DND-41 (cell line): ENCODE data around the gene TRAM2.

ENCODE experiments used
- ATAC-seq: fragments of 200-7000 bp; cut with Tn5 transposase; 3 replicates; pipeline ENCODE4 v1.9.1; 2021; ENCODE audit warnings: low read depth; ENCODE audit not compliant: insufficient read depth
- DNase-seq: peaks from one replicate; pipeline ENCODE4 v3.0.0-alpha.2; 2020
- H2AFZ ChIP-seq: 2 replicates; pipeline ENCODE4 v1.6.0; 2012; ENCODE audit warnings: low read depth, low read length
- H3K27ac ChIP-seq: 2 replicates; pipeline ENCODE4 v1.5.1; 2012; ENCODE audit warnings: low read length, inconsistent platforms
- H3K27me3 ChIP-seq: fragments of 200-600 bp; sonication (generic); 2 replicates; pipeline ENCODE4 v1.6.0; 2012; ENCODE audit warnings: low read length, mild to moderate bottlenecking, inconsistent platforms; ENCODE audit not compliant: insufficient read depth, poor library complexity
- H3K36me3 ChIP-seq: 2 replicates; pipeline ENCODE4 v1.5.1; 2012; ENCODE audit warnings: low read length, inconsistent platforms; ENCODE audit not compliant: insufficient read depth
- H3K4me1 ChIP-seq: 2 replicates; pipeline ENCODE4 v1.5.1; 2012; ENCODE audit warnings: mild to moderate bottlenecking, low read length; ENCODE audit not compliant: insufficient read depth
- H3K4me2 ChIP-seq: 2 replicates; pipeline ENCODE4 v1.6.0; 2012; ENCODE audit warnings: mild to moderate bottlenecking, moderate library complexity, low read length, inconsistent platforms; ENCODE audit not compliant: insufficient read depth
- H3K4me3 ChIP-seq, 2 experiments: fragments of 200-600 bp in 1 of 2; shearing (Covaris generic) in 1 of 2; 2 replicates each; pipeline ENCODE4 v1.5.1; 2012 to 2016; ENCODE audit warnings: inconsistent platforms in 2 of 2, low read length in 2 of 2, mild to moderate bottlenecking in 2 of 2, low read depth in 1 of 2, moderate library complexity in 1 of 2
- H3K79me2 ChIP-seq: 2 replicates; pipeline ENCODE4 v1.6.0; 2012; ENCODE audit warnings: low read length, inconsistent platforms; ENCODE audit not compliant: insufficient read depth
- H3K9ac ChIP-seq: 2 replicates; pipeline ENCODE4 v1.6.0; 2012; ENCODE audit warnings: low read depth, mild to moderate bottlenecking, inconsistent platforms, low read length, moderate library complexity
- H3K9me3 ChIP-seq: 2 replicates; pipeline ENCODE4 v1.5.1; 2012; ENCODE audit warnings: low read length, moderate library complexity, mild to moderate bottlenecking, inconsistent platforms; ENCODE audit not compliant: insufficient read depth, severe bottlenecking
- H4K20me1 ChIP-seq: 2 replicates; pipeline ENCODE4 v1.6.0; 2012; ENCODE audit warnings: low read length; ENCODE audit not compliant: insufficient read depth
- EZH2 ChIP-seq: IDR thresholded peaks from 3 replicates; pipeline ENCODE4 v1.6.1; 2012; ENCODE audit warnings: borderline replicate concordance, low read depth, mild to moderate bottlenecking, moderate library complexity, low read length, inconsistent platforms; ENCODE audit not compliant: severe bottlenecking
- TF ChIP-seq, protein P1 (sequence below): IDR thresholded peaks from 2 replicates; pipeline ENCODE4 v1.5.1; 2012; ENCODE audit warnings: borderline replicate concordance, low read length, moderate library complexity, mild to moderate bottlenecking; ENCODE audit not compliant: poor library complexity, severe bottlenecking; ENCODE audit errors: extremely low read depth

The TRAM2 gene

DNA sequence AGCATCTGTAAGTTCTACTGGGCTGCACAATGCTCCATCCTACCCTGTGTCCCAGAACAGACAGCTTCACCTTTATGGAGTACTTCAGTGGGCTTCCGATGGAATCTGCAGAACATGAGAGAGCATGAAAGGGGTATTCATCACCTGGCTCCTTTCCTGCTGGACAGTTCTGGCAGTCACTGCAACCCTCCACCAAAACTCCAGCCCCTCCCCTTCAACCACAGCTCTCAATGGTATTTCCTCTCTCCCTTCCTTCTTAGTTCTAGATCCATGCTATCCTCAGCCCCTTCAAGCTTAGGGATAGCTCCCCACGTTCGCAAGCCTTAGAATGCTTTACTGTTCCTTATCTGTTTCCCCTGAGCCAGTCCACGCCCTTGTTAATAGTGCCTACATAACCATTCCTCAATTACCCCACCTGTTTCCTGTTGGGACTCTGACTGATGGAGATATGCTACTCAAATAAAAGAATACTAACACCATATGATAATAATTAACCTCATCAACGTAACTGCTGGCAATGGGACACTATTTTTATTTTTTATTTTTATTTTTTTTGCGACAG is 26.8 kb downstream of the TRAM2 start:
- Histone ChIP-seq H3K4me2 (no peak overlapping the region), H3K4me3 (no peak overlapping the region), H3K9ac (no peak overlapping the region), H3K36me3 (0 out of 2 replicates have a peak, but pooled peaks cover 3% of the 10 kb centered on the region), H3K27ac (0 out of 2 replicates have a peak overlapping the region, but pooled peaks have one; percentile 6), H3K27me3 (no peaks in the 10 kb centered on the region), H3K79me2 (peaks cover 67% of the 10 kb centered on the region), H3K9me3 (no peaks in the 10 kb centered on the region), H4K20me1 (peaks cover 32% of the 10 kb centered on the region; the same call in 1 of the 2 replicates), H3K4me1 (no peaks in the 10 kb centered on the region), H2AFZ (no peak overlapping the region)
- TF ChIP-seq, protein P1, sequence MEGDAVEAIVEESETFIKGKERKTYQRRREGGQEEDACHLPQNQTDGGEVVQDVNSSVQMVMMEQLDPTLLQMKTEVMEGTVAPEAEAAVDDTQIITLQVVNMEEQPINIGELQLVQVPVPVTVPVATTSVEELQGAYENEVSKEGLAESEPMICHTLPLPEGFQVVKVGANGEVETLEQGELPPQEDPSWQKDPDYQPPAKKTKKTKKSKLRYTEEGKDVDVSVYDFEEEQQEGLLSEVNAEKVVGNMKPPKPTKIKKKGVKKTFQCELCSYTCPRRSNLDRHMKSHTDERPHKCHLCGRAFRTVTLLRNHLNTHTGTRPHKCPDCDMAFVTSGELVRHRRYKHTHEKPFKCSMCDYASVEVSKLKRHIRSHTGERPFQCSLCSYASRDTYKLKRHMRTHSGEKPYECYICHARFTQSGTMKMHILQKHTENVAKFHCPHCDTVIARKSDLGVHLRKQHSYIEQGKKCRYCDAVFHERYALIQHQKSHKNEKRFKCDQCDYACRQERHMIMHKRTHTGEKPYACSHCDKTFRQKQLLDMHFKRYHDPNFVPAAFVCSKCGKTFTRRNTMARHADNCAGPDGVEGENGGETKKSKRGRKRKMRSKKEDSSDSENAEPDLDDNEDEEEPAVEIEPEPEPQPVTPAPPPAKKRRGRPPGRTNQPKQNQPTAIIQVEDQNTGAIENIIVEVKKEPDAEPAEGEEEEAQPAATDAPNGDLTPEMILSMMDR = no peak
- no peak for DNase-seq
- no peak for ATAC-seq

DNA sequence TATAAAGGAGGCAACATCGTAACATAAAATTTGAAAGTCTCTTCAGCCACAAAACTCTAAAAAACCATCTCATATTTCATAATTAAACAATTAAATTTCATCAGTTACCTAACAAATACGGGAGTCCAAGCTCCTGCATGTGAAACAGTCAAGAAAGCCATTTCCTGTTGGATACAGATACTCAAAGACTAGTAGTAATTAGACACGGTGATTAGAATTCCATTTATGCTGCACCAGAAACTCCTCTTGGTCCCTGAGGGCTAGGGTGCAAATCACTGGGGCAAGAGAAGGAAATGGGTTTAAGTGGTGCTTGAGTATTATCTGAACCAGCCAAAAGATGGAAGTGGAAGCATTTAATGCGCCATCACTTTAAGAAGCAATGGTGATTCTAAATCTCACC is 27.4 kb downstream of the TRAM2 start:
- Histone ChIP-seq H3K4me2 (no peak overlapping the region), H2AFZ (no peak overlapping the region), H4K20me1 (peaks cover 28% of the 10 kb centered on the region; the same call in 1 of the 2 replicates), H3K36me3 (0 out of 2 replicates have a peak, but pooled peaks cover 3% of the 10 kb centered on the region), H3K9ac (no peak overlapping the region), H3K27me3 (no peaks in the 10 kb centered on the region), H3K79me2 (peaks cover 66% of the 10 kb centered on the region), H3K9me3 (no peaks in the 10 kb centered on the region), H3K4me3 (no peak overlapping the region), H3K4me1 (no peaks in the 10 kb centered on the region), H3K27ac (no peak overlapping the region)
- DNase-seq (no peak), ATAC-seq (no peak)
- TF ChIP-seq EZH2 = no peak
- TF ChIP-seq, protein P1 = no peak

DNA sequence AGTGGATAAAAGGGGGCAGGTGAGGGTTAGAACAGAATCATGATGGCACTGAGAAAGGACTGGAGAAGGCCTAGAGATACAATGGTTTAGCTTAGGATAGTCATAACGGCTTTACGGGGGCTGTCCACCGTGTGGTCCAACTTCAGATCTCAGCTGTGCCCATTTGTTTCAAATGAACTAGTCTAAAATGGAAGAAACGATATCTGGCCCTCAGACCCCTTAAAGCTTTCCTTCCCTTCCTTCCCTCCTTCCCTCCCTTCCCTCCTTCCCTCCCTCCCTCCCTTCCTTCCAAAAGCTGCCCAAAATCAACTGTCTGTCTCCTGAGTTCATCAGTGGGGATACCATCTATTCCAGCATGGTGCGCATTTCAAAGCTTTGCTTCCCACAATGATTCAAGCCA is 27.9 kb downstream of the TRAM2 start:
- Histone ChIP-seq H2AFZ (no peak overlapping the region), H3K36me3 (0 out of 2 replicates have a peak, but pooled peaks cover 3% of the 10 kb centered on the region), H3K27me3 (no peaks in the 10 kb centered on the region), H3K27ac (no peak overlapping the region), H4K20me1 (peaks cover 27% of the 10 kb centered on the region; the same call in 1 of the 2 replicates), H3K4me3 (no peak overlapping the region), H3K4me2 (no peak overlapping the region), H3K79me2 (peaks cover 64% of the 10 kb centered on the region), H3K4me1 (no peaks in the 10 kb centered on the region), H3K9ac (no peak overlapping the region), H3K9me3 (no peaks in the 10 kb centered on the region)
- DNase-seq = no peak
- TF ChIP-seq EZH2 = no peak
- TF ChIP-seq, protein P1 = no peak
- ATAC-seq = no peak
